Measurements from ENCODE around the gene ZNF460.

DNA sequence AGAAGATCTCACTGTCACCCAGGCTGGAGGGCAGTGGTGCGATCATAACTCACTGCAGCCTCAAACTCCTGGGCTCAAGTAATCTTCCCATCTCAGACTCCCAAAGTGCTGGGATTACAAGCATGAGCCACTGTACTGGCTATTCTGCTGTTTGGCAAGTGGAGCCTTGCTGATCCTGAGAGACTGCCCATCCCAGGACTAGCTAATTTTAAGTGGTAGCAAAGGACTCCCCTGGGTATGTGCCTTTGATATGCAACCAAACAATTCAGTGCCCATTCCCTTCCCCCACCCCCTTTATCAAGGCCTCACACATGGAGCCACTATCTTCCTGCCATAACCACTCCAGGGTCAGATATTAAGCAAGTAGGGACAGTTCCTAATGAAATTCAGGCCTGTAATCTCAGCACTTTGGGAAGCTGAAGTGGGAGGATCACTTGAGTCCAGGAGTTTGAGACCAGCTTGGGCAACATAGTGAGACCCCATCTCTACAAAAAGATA is 17.0 kb upstream of the ZNF460 start:
- TF ChIP-seq CTCF (conservative IDR thresholded peaks at IDR 0.05; ENCODE audit: low read depth, low read length) = no peak
- TF ChIP-seq RAD21 (IDR thresholded peaks at IDR 0.05; ENCODE audit: low read length) = no peak
- TF ChIP-seq POLR2A (IDR thresholded peaks at IDR 0.05; ENCODE audit: low read depth, low read length) = no peak
- TF ChIP-seq CEBPB (IDR thresholded peaks at IDR 0.05; ENCODE audit: low read depth, low read length) = no peak
- TF ChIP-seq MXI1 (IDR thresholded peaks at IDR 0.05; ENCODE audit: borderline replicate concordance, low read depth, low read length) = no peak
- no peak for TF ChIP-seq MAZ (IDR thresholded peaks at IDR 0.05; ENCODE audit: borderline replicate concordance, low read depth, low read length)

All from IMR-90 (cell line).